ENCODE measurements around the gene CCL23.
"Not testable (repeated sequence)": the region's sequence is repeated elsewhere in the genome, so short reads cannot be mapped to it uniquely, and the experiment has no call there.

The CCL23 gene

GRCh38 chr17:36017799-36018198 lies at the start of gene CCL23:
CCL23 (minus strand) TSS chr17:36017972; CDS start chr17:36017897, 75 bp downstream.
- DNase-seq (ENCODE audit: low read depth): no peak

- no peak for DNase-seq (ENCODE audit: low read depth)
Observed at GRCh38 chr17:36066365-36066985, 48.7 kb upstream of the CCL23 start.

GRCh38 chr17:36063786-36064541 lies 46.2 kb upstream of the CCL23 start, which contains the start of gene CCL18:
CCL18 (plus strand) TSS chr17:36064272; CDS start chr17:36064343, 71 bp downstream.
- no peak for DNase-seq (ENCODE audit: low read depth)

GRCh38 chr17:36060816-36061215 lies 43.0 kb upstream of the CCL23 start:
- DNase-seq (ENCODE audit: low read depth): no peak

- no peak for DNase-seq (ENCODE audit: low read depth)
Observed at GRCh38 chr17:36059406-36059805, 41.6 kb upstream of the CCL23 start.

GRCh38 chr17:36057911-36058310 lies 40.1 kb upstream of the CCL23 start:
- no peak for DNase-seq (ENCODE audit: low read depth)

- no peak for DNase-seq (ENCODE audit: low read depth)
Observed at GRCh38 chr17:36055921-36056520, 38.2 kb upstream of the CCL23 start.

- no peak for DNase-seq (ENCODE audit: low read depth)
Observed at GRCh38 chr17:36055171-36055570, 37.4 kb upstream of the CCL23 start.

- no peak for DNase-seq (ENCODE audit: low read depth)
Observed at GRCh38 chr17:36049643-36050042, 31.9 kb upstream of the CCL23 start.

GRCh38 chr17:36048066-36048465 lies 30.3 kb upstream of the CCL23 start:
- DNase-seq (ENCODE audit: low read depth): no peak

- no peak for DNase-seq (ENCODE audit: low read depth)
Observed at GRCh38 chr17:36036235-36036634, 18.5 kb upstream of the CCL23 start.

GRCh38 chr17:36034127-36034526 lies 16.4 kb upstream of the CCL23 start:
- no peak for DNase-seq (ENCODE audit: low read depth)

GRCh38 chr17:36030956-36031355 lies 13.2 kb upstream of the CCL23 start:
- DNase-seq (ENCODE audit: low read depth): no peak

- DNase-seq (ENCODE audit: low read depth): no peak
Observed at GRCh38 chr17:36027761-36028160, 10.0 kb upstream of the CCL23 start.

GRCh38 chr17:36024106-36024869 lies 6.5 kb upstream of the CCL23 start:
- DNase-seq (ENCODE audit: low read depth): no peak

- DNase-seq (ENCODE audit: low read depth): no peak
Observed at GRCh38 chr17:36019423-36019822, 1.7 kb upstream of the CCL23 start.

GRCh38 chr17:36016555-36016954 lies 1.2 kb downstream of the CCL23 start:
- no peak for DNase-seq (ENCODE audit: low read depth)

GRCh38 chr17:36015895-36016294 lies 1.9 kb downstream of the CCL23 start:
- not testable (repeated sequence) for DNase-seq (ENCODE audit: low read depth)

GRCh38 chr17:36014946-36015345 lies 2.8 kb downstream of the CCL23 start:
- DNase-seq (ENCODE audit: low read depth): no peak

GRCh38 chr17:36011201-36011600 lies 6.6 kb downstream of the CCL23 start:
- no peak for DNase-seq (ENCODE audit: low read depth)

- DNase-seq (ENCODE audit: low read depth): no peak
Observed at GRCh38 chr17:36008998-36009665, 8.6 kb downstream of the CCL23 start.

GRCh38 chr17:36004594-36005108 lies 13.1 kb downstream of the CCL23 start:
- no peak for DNase-seq (ENCODE audit: low read depth)

All from activated T-helper 9 cell treated with anti-CD3 and anti-CD28 coated beads, Interleukin-2, amount 50 U/mL, for 16 hours (primary cell).